AG04450 (cell line): ENCODE measurements around the gene GATB. TPM values are rescaled to one million over a fixed set of nuclear protein-coding genes. Genes with fewer than 3 reads are reported as not detected.
"Not testable (repeated sequence)": the region's sequence is repeated elsewhere in the genome, so short reads cannot be mapped to it uniquely, and the experiment has no call there.

ENCODE experiments used
- CTCF ChIA-PET: fragments of 300-600, 350-600 bp; formaldehyde crosslinking; extraction: SDS; loops from one replicate; lab custom pipeline; 2022; ENCODE audit warnings: antibody characterized with exemption, inconsistent platforms; lab: Charles Lee
- POLR2A ChIA-PET: fragments of 350-600 bp; formaldehyde crosslinking; extraction: SDS; loops from one replicate; lab custom pipeline; 2021; ENCODE audit warnings: antibody characterized with exemption, inconsistent platforms; lab: Yijun Ruan, JAX
- DNase-seq: peaks from one replicate; pipeline ENCODE4 v3.0.0-alpha.2; 2011; ENCODE audit warnings: low read depth, low spot score
- H3K27ac ChIP-seq: one replicate; pipeline ENCODE4 v1.5.1; 2012; ENCODE audit warnings: low read depth, low read length, control low read depth
- H3K27me3 ChIP-seq: one replicate; pipeline ENCODE4 v1.6.0; 2012; ENCODE audit warnings: low read length; ENCODE audit not compliant: control insufficient read depth, insufficient read depth
- H3K4me3 ChIP-seq: 2 replicates; pipeline ENCODE4 v1.5.1; 2011; ENCODE audit warnings: mild to moderate bottlenecking, low read depth, low read length, control low read depth
- H3K9me3 ChIP-seq: 2 replicates; pipeline ENCODE4 v1.5.1; 2012; ENCODE audit warnings: low read length; ENCODE audit not compliant: control insufficient read depth, insufficient read depth
- CTCF ChIP-seq: IDR thresholded peaks from 2 replicates; pipeline ENCODE4 v1.5.1; 2011; ENCODE audit warnings: low read depth, low read length, control low read depth, inconsistent platforms
- polyA plus RNA-seq: library from polyadenylated mRNA; depleted of rRNA; stranded (reverse); fragments of >200 nt; gene quantifications from 2 replicates; pipeline ENCODE4 v1.2.3, GENCODE V29; 2011

GATB gene
- polyA plus RNA-seq, 1 experiment, result 28.0 TPM

GRCh38 chr4:151743128-151743854 lies 17.5 kb downstream of the GATB start:
- no peak for DNase-seq
- H3K9me3 ChIP-seq, result no peaks in the 10 kb centered on the region
- no peak overlapping the region for H3K4me3 ChIP-seq
- CTCF ChIA-PET, result interaction anchor here (0.5 to 1.4 kb wide), 2 partner anchors 17 to 1705 kb away, joined by 3 to 7 read pairs; partner anchors contain the start of gene GATB
- POLR2A ChIA-PET, result no interaction called here
- no peaks in the 10 kb centered on the region for H3K27me3 ChIP-seq
- no peak overlapping the region for H3K27ac ChIP-seq
- TF ChIP-seq CTCF, result no peak

- H3K9me3 ChIP-seq, result peaks cover 10% of the 10 kb centered on the region
- no peak for TF ChIP-seq CTCF
- CTCF ChIA-PET, result no interaction called here
These were observed 21.9 kb downstream of the GATB start for GRCh38 chr4:151738720-151739517.

GRCh38 chr4:151736852-151737251 lies 24.0 kb downstream of the GATB start:
- DNase-seq, H3K4me3 ChIP-seq, POLR2A ChIA-PET, H3K27me3 ChIP-seq, CTCF ChIA-PET, H3K27ac ChIP-seq, H3K9me3 ChIP-seq: not testable (repeated sequence)

More at GRCh38 chr4:151738720-151739517, 21.9 kb downstream of the GATB start:
- H3K27me3 ChIP-seq, result no peaks in the 10 kb centered on the region
- POLR2A ChIA-PET, result no interaction called here
- DNase-seq, result no peak
- no peak overlapping the region for H3K4me3 ChIP-seq
- H3K27ac ChIP-seq, result no peak overlapping the region

GRCh38 chr4:151736361-151736760 lies 24.4 kb downstream of the GATB start:
- Histone ChIP-seq H3K9me3 (peaks cover 10% of the 10 kb centered on the region), H3K4me3 (no peak overlapping the region), H3K27ac (no peak overlapping the region), H3K27me3 (no peaks in the 10 kb centered on the region)
- POLR2A ChIA-PET, result no interaction called here
- no peak for DNase-seq
- no peak for TF ChIP-seq CTCF
- CTCF ChIA-PET, result no interaction called here

- POLR2A ChIA-PET, H3K4me3 ChIP-seq, H3K27me3 ChIP-seq, CTCF ChIA-PET, H3K27ac ChIP-seq, H3K9me3 ChIP-seq, DNase-seq: not testable (repeated sequence)
These were observed 29.1 kb downstream of the GATB start for GRCh38 chr4:151731670-151732069.
